RWPE2 (cell line): ENCODE results near the gene MYOM1.

Experiments used
- ATAC-seq: fragments of 200-7000 bp; cut with Tn5 transposase; 3 replicates; pipeline ENCODE4 v1.9.1; 2021; ENCODE audit warnings: low read depth
- DNase-seq: peaks from one replicate; pipeline ENCODE4 v3.0.0-alpha.2; 2020; ENCODE audit warnings: low spot score
- H3K27ac ChIP-seq: fragments of 450-650 bp; 2 replicates; pipeline ENCODE4 v1.5.1; 2017; ENCODE audit warnings: mild to moderate bottlenecking; ENCODE audit not compliant: poor library complexity, severe bottlenecking
- H3K27me3 ChIP-seq: fragments of 250-450 bp; sonication (Bioruptor Pico); 2 replicates; pipeline ENCODE4 v1.5.1; 2021; ENCODE audit warnings: mild to moderate bottlenecking, moderate library complexity; ENCODE audit not compliant: insufficient read depth, poor library complexity, severe bottlenecking
- H3K36me3 ChIP-seq: fragments of 250-450 bp; sonication (Bioruptor Pico); 2 replicates; pipeline ENCODE4 v1.5.1; 2020; ENCODE audit warnings: low read depth, mild to moderate bottlenecking, moderate library complexity
- H3K4me1 ChIP-seq: fragments of 250-450 bp; sonication (Bioruptor Pico); 2 replicates; pipeline ENCODE4 v1.5.1; 2021; ENCODE audit warnings: mild to moderate bottlenecking, moderate library complexity; ENCODE audit not compliant: insufficient read depth, poor library complexity, severe bottlenecking
- H3K4me3 ChIP-seq: fragments of 250-450 bp; sonication (Bioruptor Pico); 2 replicates; pipeline ENCODE4 v1.5.1; 2021; ENCODE audit warnings: mild to moderate bottlenecking, moderate library complexity; ENCODE audit not compliant: severe bottlenecking
- H3K9me3 ChIP-seq: fragments of 250-450 bp; sonication (Bioruptor Pico); 2 replicates; pipeline ENCODE4 v1.5.1; 2021; ENCODE audit warnings: mild to moderate bottlenecking, moderate library complexity; ENCODE audit not compliant: severe bottlenecking
- TF ChIP-seq, protein P1 (sequence below): fragments of 450-650 bp; IDR thresholded peaks from one replicate; pipeline ENCODE4 v1.5.1; 2017; ENCODE audit warnings: mild to moderate bottlenecking, moderate library complexity; ENCODE audit not compliant: poor library complexity, severe bottlenecking

MYOM1 gene

DNA sequence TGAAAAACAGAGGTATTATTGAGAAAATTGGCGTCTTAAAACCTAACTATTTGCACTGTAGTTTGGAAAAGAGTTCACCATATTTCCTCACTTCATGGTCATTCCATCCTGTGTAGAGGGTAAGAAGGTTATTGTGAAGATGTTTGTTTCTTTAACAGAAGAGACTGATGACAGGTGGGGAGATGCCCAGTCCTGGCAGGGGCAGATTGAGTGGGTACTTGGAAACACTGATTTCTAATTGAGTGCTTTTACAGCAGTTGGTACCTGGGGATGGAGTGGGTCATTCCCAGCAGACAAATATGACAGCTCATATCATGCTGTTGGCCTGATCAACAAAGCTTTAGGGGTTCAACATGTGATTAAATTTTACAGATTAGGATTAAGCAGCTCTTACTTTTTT lies 67.5 kb downstream of the MYOM1 start:
- TF ChIP-seq, protein P1, sequence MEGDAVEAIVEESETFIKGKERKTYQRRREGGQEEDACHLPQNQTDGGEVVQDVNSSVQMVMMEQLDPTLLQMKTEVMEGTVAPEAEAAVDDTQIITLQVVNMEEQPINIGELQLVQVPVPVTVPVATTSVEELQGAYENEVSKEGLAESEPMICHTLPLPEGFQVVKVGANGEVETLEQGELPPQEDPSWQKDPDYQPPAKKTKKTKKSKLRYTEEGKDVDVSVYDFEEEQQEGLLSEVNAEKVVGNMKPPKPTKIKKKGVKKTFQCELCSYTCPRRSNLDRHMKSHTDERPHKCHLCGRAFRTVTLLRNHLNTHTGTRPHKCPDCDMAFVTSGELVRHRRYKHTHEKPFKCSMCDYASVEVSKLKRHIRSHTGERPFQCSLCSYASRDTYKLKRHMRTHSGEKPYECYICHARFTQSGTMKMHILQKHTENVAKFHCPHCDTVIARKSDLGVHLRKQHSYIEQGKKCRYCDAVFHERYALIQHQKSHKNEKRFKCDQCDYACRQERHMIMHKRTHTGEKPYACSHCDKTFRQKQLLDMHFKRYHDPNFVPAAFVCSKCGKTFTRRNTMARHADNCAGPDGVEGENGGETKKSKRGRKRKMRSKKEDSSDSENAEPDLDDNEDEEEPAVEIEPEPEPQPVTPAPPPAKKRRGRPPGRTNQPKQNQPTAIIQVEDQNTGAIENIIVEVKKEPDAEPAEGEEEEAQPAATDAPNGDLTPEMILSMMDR: no peak
- DNase-seq: no peak
- H3K4me3 ChIP-seq: no peak overlapping the region
- no peaks in the 10 kb centered on the region for H3K27me3 ChIP-seq
- H3K36me3 ChIP-seq: no peaks in the 10 kb centered on the region
- peaks cover 11% of the 10 kb centered on the region for H3K4me1 ChIP-seq
- H3K27ac ChIP-seq: no peak overlapping the region
- no peak for ATAC-seq
- no peaks in the 10 kb centered on the region for H3K9me3 ChIP-seq

DNA sequence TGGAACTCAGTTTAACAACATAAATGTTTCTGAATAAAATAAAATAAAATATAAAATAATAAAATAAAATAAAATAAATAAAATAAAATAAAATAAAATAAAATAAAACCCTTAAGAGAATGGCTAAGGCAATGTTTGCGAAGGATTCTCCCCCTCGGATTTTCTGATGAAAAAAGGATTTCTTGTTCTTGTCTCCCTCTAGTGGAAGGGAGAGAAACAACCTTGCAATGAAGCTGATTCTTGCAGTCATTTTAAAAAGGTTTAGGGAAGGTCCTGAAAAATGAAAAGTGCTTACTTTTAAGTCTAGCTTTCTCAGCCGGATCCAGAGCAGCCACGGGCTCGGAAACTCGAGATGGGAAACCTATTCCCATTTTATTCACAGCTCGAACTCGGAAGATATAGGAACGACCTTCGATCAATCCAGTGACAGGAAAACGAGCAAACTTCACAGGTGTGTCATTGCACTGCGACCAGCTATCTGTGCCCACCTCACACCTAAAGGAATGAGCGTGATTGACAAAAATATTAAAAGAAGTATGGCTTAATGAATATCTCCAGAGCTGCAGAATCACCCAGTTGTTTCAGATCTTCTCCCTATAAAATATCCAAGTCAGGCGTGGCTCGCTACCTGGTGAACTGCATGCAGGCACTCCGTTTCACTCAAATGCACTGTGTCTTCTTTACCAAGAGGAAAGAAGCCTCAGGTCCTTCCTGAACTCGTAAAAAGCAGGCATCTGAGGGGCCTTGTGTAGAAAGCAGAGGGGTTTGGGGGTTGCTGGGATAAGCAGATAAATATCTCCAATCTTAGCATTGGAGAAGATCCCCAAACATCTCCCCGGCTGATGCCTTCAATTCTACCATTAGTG lies 68.1 kb downstream of the MYOM1 start:
- DNase-seq: no peak

DNA sequence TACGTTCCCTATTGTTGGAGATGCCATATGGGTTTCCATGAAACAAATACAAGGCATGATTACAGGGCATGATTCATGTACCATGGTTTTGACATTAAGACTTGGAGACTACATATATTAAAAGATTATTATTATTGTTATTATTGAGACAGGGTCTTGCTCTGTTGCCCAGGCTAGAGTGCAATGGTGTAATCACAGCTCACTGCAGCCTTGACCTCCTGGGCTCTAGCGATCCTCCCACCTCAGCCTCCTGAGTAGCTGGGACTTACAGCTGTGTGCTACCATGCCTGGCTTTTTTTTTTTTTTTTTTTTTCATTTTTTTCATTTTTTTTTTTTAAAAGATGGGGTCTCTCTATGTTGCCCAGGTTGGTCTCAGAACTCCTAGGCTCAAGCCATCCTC lies 69.1 kb downstream of the MYOM1 start:
- no peaks in the 10 kb centered on the region for H3K36me3 ChIP-seq
- peaks cover 11% of the 10 kb centered on the region for H3K4me1 ChIP-seq
- H3K4me3 ChIP-seq: no peak overlapping the region
- TF ChIP-seq, protein P1: no peak
- no peak for DNase-seq
- H3K27me3 ChIP-seq: no peaks in the 10 kb centered on the region
- no peak for ATAC-seq
- H3K27ac ChIP-seq: no peak overlapping the region
- no peaks in the 10 kb centered on the region for H3K9me3 ChIP-seq

More for the DNA sequence above, 68.1 kb downstream of the MYOM1 start:
- no peak for ATAC-seq
- no peak overlapping the region for H3K27ac ChIP-seq
- no peak overlapping the region for H3K4me3 ChIP-seq
- no peaks in the 10 kb centered on the region for H3K27me3 ChIP-seq
- TF ChIP-seq, protein P1: peak; percentile 72
- H3K4me1 ChIP-seq: peaks cover 11% of the 10 kb centered on the region
- H3K36me3 ChIP-seq: no peaks in the 10 kb centered on the region
- no peaks in the 10 kb centered on the region for H3K9me3 ChIP-seq

DNA sequence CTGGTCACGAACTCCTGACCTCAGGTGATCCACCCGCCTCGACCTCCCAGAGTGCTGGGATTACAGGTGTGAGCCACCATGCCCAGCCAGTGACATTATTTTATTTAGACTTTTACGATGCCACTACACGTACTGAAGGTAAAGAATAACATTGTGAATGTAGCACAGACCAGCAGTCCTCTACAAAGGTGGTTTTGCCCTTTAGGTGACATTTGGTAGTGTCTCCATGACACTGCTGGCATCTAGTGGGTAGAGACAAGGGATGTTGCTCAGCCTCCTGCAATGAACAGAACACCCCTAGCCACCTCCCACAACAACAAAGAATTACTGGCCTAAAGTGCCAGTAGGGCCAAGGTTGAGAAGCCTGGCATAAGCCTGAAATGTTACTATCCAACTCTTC lies 69.5 kb downstream of the MYOM1 start:
- TF ChIP-seq, protein P1: no peak
- ATAC-seq (no peak), DNase-seq (no peak)
- H3K4me1 ChIP-seq: peaks cover 11% of the 10 kb centered on the region
- no peak overlapping the region for H3K4me3 ChIP-seq
- no peaks in the 10 kb centered on the region for H3K9me3 ChIP-seq
- H3K36me3 ChIP-seq: no peaks in the 10 kb centered on the region
- no peak overlapping the region for H3K27ac ChIP-seq
- H3K27me3 ChIP-seq: no peaks in the 10 kb centered on the region
